Fibroblast of mammary gland (primary cell): ENCODE measurements around the gene AP5B1.
A peak's percentile ranks its signal among the peaks of the same experiment; 100 is the strongest.

Source experiments
- DNase-seq: peaks from one replicate; pipeline ENCODE4 v3.0.0-alpha.2; 2010; ENCODE audit warnings: low read depth
- H3K4me3 ChIP-seq: 2 replicates; pipeline ENCODE4 v1.5.1; 2011; ENCODE audit warnings: low read depth, mild to moderate bottlenecking, low read length, moderate library complexity; ENCODE audit not compliant: control insufficient read depth
- CTCF ChIP-seq: conservative IDR thresholded peaks from 2 replicates; pipeline ENCODE4 v1.5.1; 2011; ENCODE audit warnings: low read depth, low read length, inconsistent platforms; ENCODE audit not compliant: control insufficient read depth, insufficient read depth

Gene AP5B1

GRCh38 chr11:65810046-65810868 lies 29.5 kb upstream of the AP5B1 start:
- H3K4me3 ChIP-seq, result no peak overlapping the region
- DNase-seq, result peak; percentile 10
- TF ChIP-seq CTCF, result no peak

- no peak overlapping the region for H3K4me3 ChIP-seq
- TF ChIP-seq CTCF, result no peak
- DNase-seq, result no peak
Observed at GRCh38 chr11:65809496-65809895, 28.7 kb upstream of the AP5B1 start.

- DNase-seq, result no peak
- H3K4me3 ChIP-seq, result no peak overlapping the region
- TF ChIP-seq CTCF, result no peak
Observed at GRCh38 chr11:65808744-65809341, 28.1 kb upstream of the AP5B1 start.

- no peak for TF ChIP-seq CTCF
- no peak overlapping the region for H3K4me3 ChIP-seq
- DNase-seq, result no peak
Observed at GRCh38 chr11:65806979-65807378, 26.2 kb upstream of the AP5B1 start.

GRCh38 chr11:65803797-65804492 lies 23.2 kb upstream of the AP5B1 start:
- no peak overlapping the region for H3K4me3 ChIP-seq
- DNase-seq, result no peak
- TF ChIP-seq CTCF, result no peak

- no peak for TF ChIP-seq CTCF
- DNase-seq, result no peak
- H3K4me3 ChIP-seq, result no peak overlapping the region
Observed at GRCh38 chr11:65802841-65803240, 22.1 kb upstream of the AP5B1 start.
